Measurements from ENCODE around the gene SZRD1.

DNA sequence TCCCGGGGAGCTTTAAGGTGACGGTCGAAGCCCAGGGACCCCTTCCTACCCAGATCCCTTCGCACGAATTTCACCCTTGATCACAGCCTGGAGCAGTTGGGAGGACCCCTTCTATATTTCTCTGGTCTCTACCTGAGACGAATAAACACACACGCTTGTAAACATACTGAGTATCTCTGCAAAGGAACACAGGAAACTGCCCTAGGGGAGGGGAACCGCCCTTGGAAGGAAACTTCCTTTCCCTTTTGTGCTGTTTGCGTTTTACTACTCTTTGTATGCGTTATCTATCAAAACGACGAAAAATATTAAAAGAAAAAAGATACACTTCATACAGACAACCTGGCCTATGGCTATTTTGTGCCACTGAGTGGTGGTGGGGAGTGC, 74.2 kb downstream of the SZRD1 start:
- TF ChIP-seq CTCF (IDR thresholded peaks at IDR 0.05) (no peak), POLR2A (IDR thresholded peaks at IDR 0.05) (no peak)
